NCI-H774 (cell line): ENCODE data around the gene VCL.
"Not testable (repeated sequence)": the region's sequence is repeated elsewhere in the genome, so short reads cannot be mapped to it uniquely, and the experiment has no call there.

ENCODE experiments used
- DNase-seq: peaks from one replicate; lab custom pipeline; 2025; lab: John Stamatoyannopoulos, UW

The VCL gene

GRCh38 chr10:74006269-74006668 lies 8.4 kb downstream of the VCL start:
- DNase-seq = no peak

GRCh38 chr10:74008212-74008731 lies 10.4 kb downstream of the VCL start:
- DNase-seq = no peak

DNA sequence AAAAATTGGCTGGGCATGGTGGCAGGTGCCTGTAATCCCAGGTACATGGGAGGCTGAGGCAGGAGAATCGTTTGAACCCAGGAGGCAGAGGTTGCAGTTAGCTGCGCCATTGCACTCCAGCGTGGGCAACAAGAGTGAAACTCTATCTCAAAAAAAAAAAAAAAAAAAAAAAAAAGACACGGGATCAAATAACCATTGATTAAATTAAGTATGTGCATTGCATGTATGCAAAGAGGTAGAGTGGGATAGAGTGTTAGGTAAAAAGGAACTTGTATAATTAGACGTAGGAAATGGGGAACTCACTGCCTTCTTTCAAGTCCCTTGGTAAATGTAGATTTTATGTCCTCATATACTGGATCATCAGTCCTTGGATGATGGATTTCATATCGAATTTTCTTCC lies 13.1 kb downstream of the VCL start:
- DNase-seq = no peak

DNA sequence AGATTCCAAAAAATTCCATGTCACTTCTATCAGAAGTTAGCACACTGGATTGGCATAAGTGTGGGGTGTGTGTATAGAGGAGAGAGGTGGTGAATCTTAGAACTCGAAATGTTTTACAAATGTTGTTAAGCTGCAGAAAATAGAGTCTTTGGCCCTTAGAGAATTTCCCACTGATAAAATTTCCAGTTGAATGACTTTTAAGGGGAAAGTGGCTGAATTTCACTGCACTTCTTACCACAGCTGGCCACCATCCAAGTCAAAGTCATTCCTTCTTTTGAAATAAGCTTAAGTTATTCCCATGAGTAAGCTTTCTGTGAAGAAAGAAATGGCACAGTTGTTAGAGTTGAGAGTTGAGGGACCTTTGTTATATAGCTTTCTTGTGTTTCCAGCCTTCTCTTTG lies 13.9 kb downstream of the VCL start:
- no peak for DNase-seq

DNA sequence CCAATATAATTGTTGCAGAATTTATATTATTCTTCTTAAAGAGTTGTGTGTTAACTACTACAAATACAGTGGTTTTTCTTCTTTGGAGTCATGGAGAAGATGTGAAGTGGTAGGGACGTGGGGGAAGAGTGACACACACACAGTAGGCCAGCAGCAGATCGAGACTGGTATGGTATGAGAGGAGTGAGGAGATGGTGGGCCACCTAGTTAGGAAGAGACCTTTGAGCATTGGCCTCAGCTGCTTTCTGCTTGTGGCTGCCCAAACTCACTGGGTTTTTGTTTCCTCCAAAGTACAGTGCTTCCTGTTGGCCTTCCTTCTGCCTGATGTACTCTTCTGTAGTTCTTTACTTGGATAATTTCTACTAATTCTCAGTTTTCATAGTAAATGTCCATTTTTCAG lies 14.6 kb downstream of the VCL start:
- DNase-seq = no peak

GRCh38 chr10:74013004-74013403 lies 15.1 kb downstream of the VCL start:
- no peak for DNase-seq

DNA sequence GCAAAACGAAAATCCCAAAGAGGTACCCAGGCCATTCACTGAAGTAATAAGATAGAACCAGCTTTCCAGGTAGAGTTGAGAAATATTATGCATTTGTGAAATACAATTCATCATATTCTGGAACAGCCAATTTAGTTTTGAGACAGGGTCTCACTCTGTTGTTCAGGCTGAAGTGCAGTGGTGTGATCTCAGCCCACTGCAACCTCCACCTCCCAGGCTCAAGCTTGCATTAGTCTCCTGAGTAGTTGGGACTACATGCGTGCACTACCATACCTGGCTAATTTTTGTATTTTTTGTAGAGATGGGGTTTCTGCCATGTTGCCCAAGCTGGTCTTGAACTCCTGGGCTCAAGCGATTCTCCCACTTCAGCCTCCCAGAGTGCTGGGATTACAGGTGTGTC lies 16.7 kb downstream of the VCL start:
- not testable (repeated sequence) for DNase-seq

- DNase-seq = no peak
Measured at GRCh38 chr10:74018241-74018640, 20.3 kb downstream of the VCL start.

DNA sequence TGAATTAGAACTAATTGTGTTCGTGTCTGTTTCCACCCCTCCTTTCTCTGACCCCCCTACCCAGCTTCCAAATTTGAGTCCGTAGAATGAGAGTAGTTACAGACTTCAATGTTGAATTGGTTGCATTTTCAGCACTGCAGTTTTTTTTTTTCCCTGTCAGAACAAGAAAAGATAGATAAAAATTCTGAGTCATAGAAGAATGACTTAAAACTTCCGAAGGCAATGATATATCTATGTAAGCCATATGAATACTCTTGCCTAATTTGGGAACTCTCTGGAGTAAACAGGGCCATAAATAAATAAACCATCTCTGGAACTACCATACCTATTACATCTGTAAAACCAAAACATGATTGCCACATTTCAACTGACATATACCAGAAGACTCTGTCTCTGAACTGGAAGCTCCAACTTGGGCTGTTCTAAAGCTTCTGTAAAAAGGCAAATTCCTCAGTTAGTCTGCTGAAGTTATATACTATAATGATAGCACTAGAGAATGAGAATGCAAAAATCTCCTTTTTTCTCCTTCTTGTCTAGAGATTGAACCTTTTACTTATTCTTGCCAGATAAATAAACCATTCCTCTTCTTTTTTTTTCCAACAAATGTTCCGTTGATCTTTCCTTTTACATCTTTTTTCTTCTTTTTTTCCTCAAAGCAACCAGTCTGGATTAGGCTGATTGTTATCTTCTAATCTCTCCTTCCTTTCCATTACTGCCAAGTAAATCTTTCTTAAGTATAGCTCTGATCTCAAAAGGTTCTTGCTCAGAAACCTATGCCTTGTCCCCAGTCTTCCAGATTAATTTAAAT lies 23.5 kb downstream of the VCL start:
- no peak for DNase-seq

GRCh38 chr10:74022926-74023629 lies 25.2 kb downstream of the VCL start:
- no peak for DNase-seq

DNA sequence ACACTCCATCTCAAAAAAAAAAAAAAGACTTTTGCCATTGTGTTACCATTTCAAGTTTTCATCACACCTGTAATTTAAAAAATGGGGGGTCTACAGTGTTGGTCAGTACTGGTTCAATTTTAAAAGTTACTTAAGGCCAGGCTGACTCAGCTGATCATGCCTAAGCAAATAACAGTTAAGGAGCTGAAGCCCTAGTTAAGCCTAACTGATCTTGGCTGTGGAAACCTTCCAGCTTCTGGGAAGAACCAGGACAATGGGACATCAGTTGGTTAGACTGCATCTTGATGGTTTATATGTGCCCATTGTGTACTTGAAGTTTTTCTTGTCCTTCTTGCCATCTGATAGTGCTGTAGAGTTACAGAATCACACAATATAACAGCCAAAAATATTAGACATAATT lies 26.7 kb downstream of the VCL start:
- no peak for DNase-seq

GRCh38 chr10:74025380-74025978 lies 27.6 kb downstream of the VCL start:
- no peak for DNase-seq

DNA sequence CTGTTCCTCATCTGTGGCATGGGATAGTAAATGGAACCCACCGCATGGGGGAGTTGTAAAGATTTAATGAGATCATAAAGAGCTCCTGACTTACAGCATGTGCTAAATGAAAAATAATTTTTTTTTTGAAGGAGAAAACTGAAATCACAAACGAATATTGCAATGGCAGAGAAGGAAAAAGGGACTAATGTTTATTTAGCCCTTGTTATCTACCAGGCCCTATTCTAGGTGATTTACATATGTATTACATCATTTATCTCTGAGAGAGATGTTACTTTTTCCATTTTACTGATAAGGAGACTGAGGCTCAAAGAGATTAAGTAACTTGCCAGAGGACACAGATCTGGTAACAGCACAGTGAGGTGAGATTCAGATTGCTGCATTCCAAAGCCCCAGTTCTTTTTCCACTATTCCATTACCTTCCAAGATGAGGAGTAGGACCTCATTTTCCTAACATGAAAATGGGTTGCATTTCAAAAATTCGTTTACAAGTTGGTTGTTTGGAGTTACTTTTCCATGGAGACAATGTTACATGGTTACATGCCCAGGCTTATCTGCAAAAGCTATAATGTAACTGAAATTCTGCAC lies 28.6 kb downstream of the VCL start:
- DNase-seq = no peak

DNA sequence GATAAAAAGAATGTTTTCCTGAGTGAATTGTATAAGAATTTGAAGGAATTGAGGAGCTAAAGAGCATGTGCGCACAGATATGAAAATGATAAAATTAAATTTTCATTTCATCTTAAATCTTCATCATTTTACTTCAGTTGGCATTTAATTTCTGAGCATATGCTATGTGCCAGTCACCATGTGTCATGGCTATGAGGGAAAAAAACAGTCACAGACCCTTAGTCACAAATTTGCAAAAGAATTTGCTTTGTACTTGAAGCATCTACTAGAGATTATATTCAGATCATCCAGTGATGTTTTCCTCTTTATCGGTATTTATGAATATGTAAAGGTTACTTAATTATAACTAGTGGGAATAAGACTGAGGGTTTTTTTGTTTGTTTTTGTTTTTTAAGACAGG lies 29.8 kb downstream of the VCL start:
- no peak for DNase-seq

DNA sequence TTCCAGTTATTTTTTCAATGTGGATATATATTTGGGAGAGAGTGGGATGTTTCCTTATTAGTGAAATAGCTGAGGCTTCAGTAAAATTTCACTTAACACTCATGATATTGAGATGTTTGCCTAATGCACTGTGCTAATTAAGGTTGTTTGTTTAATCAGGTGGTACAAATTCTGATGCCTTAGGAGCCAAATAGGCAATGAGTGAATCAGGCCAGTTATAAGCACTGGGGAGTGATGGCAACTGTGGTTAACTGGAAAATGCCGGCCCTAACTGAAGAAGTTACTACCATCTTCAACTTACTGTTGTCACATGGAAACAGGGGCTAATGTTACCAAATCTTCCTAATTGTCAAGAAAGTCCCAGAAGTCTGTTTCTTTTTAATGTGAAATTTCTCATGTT lies 32.0 kb downstream of the VCL start:
- DNase-seq = no peak

DNA sequence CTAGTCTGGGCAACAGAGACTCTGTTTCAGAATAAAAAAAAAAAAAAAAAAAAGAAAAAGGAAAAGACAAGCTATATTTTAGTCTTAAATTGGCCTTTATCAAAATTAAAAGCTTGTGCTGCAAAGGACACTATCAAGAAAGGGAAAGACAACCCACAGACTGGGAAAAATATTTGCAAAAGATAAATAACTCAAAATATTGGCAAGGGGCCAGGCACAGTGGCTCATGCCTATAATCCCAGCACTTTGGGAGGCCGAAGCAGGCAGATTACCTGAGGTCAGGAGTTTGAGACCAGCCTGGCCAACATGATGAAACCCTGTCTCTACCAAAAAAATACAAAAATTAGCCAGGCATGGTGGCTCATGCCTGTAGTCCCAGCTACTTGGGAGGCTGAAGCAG lies 34.3 kb downstream of the VCL start:
- DNase-seq = not testable (repeated sequence)

GRCh38 chr10:74032900-74033655 lies 35.2 kb downstream of the VCL start:
- no peak for DNase-seq

DNA sequence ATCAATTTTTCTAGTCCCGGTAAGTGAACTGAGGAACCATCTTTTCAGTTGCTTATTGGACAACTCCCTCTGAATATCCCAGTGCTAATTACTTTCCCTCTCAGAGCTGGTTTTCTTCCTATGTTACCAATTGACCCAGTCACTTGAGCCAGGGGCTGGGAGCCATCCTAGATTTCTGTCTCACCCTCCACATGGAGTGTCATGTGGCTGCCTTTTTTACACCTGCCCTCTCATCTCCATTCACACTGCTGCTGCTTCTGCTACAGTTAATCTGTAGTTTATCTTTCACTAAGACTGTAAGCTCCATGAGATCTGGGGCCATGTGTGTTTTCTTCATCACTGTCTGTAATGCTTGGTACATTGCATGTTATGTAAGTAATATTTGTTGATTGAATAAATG lies 35.8 kb downstream of the VCL start:
- DNase-seq = no peak

GRCh38 chr10:74034301-74034700 lies 36.4 kb downstream of the VCL start:
- DNase-seq = no peak

- DNase-seq = no peak
Measured at GRCh38 chr10:74035303-74035702, 37.4 kb downstream of the VCL start.

DNA sequence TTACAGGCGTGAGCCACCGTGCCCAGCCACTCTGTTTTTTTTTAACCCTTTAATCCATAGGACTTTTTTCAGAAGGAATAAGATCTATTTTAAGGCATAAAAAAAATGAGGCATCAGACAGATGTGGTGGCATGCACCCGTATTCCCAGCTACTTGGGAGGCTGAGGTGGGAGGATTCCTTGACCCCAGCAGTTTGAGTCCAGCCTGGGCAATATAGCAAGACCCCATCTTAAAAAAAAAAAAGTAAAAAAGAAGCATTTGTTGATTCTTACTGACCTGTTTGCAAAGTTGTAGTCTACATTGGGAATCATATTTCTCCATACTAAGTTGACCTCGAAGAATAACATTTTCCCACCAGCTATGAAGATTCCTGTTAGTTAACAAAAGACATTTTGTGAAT lies 38.6 kb downstream of the VCL start:
- no peak for DNase-seq

DNA sequence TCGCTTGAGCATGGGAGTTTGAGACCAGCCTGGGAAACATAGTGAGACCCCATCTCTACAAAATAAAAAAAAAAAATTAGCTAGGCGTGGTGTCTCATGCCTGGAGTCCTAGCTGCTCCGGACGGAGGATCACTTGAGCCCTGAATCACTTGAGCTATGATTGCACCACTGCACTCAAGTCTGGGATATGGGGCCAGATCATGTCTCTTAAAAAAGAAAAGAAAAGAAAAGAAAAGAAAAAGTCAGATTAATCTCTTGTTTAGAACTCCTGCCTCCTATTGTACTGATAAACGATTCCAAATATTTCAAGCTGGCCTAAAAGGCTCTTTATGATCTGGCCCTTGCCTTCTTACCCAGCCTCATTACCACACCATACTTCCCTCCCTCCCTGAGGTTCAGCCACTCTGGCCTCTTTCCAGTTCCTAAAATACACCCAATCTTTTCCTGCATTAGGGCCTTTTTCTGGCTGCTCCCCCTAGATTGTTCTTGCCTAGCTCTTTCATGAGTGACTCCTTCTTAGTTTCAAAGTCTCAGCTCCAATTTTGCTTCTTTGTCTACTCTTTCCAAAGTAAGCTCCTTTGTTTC lies 41.7 kb downstream of the VCL start:
- no peak for DNase-seq
